Tibial nerve (tissue), 4 donors: Measurements from ENCODE around the gene ADAMTS18. TPM values are rescaled to one million over a fixed set of nuclear protein-coding genes. Genes with fewer than 3 reads are reported as not detected.

Experiments used
- DNase-seq, 2 donors: peaks; one replicate each; pipeline ENCODE4 v3.0.0-alpha.2; 2019; ENCODE audit warnings: low spot score in 2 of 2
- H3K27ac ChIP-seq, 4 donors: fragments of 200-600 bp; sonication (generic) in 3 of 4; one replicate each; pipeline ENCODE4 v1.5.1; 2017 to 2019; ENCODE audit warnings: mild to moderate bottlenecking in 1 of 4
- H3K27me3 ChIP-seq, 2 donors: fragments of 200-600 bp; sonication (generic) in 1 of 2; one replicate each; pipeline versions ENCODE4 v1.5.1 to v1.6.0; 2017 to 2019
- H3K36me3 ChIP-seq, 3 donors: fragments of 200-600 bp; sonication (generic); one replicate each; pipeline ENCODE4 v1.5.1; 2018 to 2019
- H3K4me1 ChIP-seq, 4 donors: fragments of 200-600 bp; sonication (generic) in 3 of 4; one replicate each; pipeline ENCODE4 v1.5.1; 2017 to 2019
- H3K4me3 ChIP-seq, 4 donors: fragments of 200-600 bp; sonication (generic) in 3 of 4; one replicate each; pipeline ENCODE4 v1.5.1; 2017 to 2019; ENCODE audit warnings: mild to moderate bottlenecking in 1 of 4, moderate library complexity in 1 of 4
- H3K9me3 ChIP-seq, 4 donors: fragments of 200-600 bp; sonication (generic) in 3 of 4; one replicate each; pipeline ENCODE4 v1.5.1; 2017 to 2019
- CTCF ChIP-seq, 5 experiments: fragments of 200-600 bp in 3 of 5; fragments of 450-650 bp in 2 of 5; sonication (generic) in 3 of 5; IDR thresholded peaks; one replicate each; pipeline ENCODE4 v1.5.1; 2016 to 2019; ENCODE audit warnings: antibody characterized with exemption in 5 of 5, mild to moderate bottlenecking in 3 of 5, moderate library complexity in 2 of 5
- EP300 ChIP-seq, 2 donors: sonication (generic); formaldehyde crosslinking; IDR thresholded peaks; one replicate each; pipeline ENCODE4 v1.6.1; 2017; ENCODE audit warnings: antibody characterized with exemption in 2 of 2, mild to moderate bottlenecking in 1 of 2
- POLR2A ChIP-seq, 2 donors: fragments of 450-650 bp; IDR thresholded peaks; one replicate each; pipeline ENCODE4 v1.6.1; 2017; ENCODE audit warnings: antibody characterized with exemption in 2 of 2, mild to moderate bottlenecking in 2 of 2, moderate library complexity in 2 of 2
- WGBS, 2 donors: methylation state at CpG; one replicate each; pipeline ENCODE4 v1.1.5; 2018; 5-methylcytosine and 5-hydroxymethylcytosine counted together
- total RNA-seq, 4 donors: library from RNA; depleted of rRNA; stranded (reverse); fragments of >200 nt; gene quantifications; one replicate each; pipeline ENCODE4 v1.1.0, GENCODE V29; 2016

Gene ADAMTS18
- total RNA-seq, 4 donors from 2014 or later = under 0.01 to 0.60 (median 0.21) TPM

- no peak for DNase-seq
- WGBS, 2 donors = 53% methylated on average over 10 of the region's 10 CpGs
- TF ChIP-seq POLR2A (IDR thresholded peaks at IDR 0.05) = no peak
- no peak for TF ChIP-seq EP300 (IDR thresholded peaks at IDR 0.05)
- TF ChIP-seq CTCF (IDR thresholded peaks at IDR 0.05) = no peak
- H3K27ac ChIP-seq = no peak overlapping the region
- H3K9me3 ChIP-seq = no peaks in the 10 kb centered on the region
- H3K4me3 ChIP-seq = no peak overlapping the region
- no peaks in the 10 kb centered on the region for H3K27me3 ChIP-seq
- no peaks in the 10 kb centered on the region for H3K4me1 ChIP-seq
- H3K36me3 ChIP-seq = no peaks in the 10 kb centered on the region
These were observed 8.7 kb upstream of the ADAMTS18 start for GRCh38 chr16:77443357-77444146.

- 84 to 86% methylated on average over 2 of the region's 2 CpGs for WGBS, 2 donors
- Histone ChIP-seq H3K27me3 (no peaks in the 10 kb centered on the region), H3K36me3 (no peaks in the 10 kb centered on the region), H3K9me3 (no peaks in the 10 kb centered on the region), H3K27ac (no peak overlapping the region), H3K4me1 (no peaks in the 10 kb centered on the region), H3K4me3 (no peak overlapping the region)
- TF ChIP-seq POLR2A (IDR thresholded peaks at IDR 0.05) (no peak), EP300 (IDR thresholded peaks at IDR 0.05) (no peak), CTCF (IDR thresholded peaks at IDR 0.05) (no peak)
- DNase-seq = no peak
These were observed 7.2 kb upstream of the ADAMTS18 start for GRCh38 chr16:77442078-77442477.

GRCh38 chr16:77439106-77439505, 4.3 kb upstream of the ADAMTS18 start:
- H3K27ac ChIP-seq = no peak overlapping the region
- peaks cover 0 to 9% (median 0%) of the 10 kb centered on the region in 4 donors for H3K4me1 ChIP-seq
- no peaks in the 10 kb centered on the region for H3K36me3 ChIP-seq
- H3K27me3 ChIP-seq = peaks cover 0 to 16% of the 10 kb centered on the region in 2 donors
- no peak for TF ChIP-seq EP300 (IDR thresholded peaks at IDR 0.05)
- TF ChIP-seq CTCF (IDR thresholded peaks at IDR 0.05) = no peak
- TF ChIP-seq POLR2A (IDR thresholded peaks at IDR 0.05) = no peak
- 20 to 22% methylated on average over 3 of the region's 3 CpGs for WGBS, 2 donors
- no peak overlapping the region for H3K4me3 ChIP-seq
- no peak for DNase-seq
- H3K9me3 ChIP-seq = no peaks in the 10 kb centered on the region

GRCh38 chr16:77437859-77438258, 3.0 kb upstream of the ADAMTS18 start:
- Histone ChIP-seq H3K36me3 (no peaks in the 10 kb centered on the region), H3K27me3 (peaks cover 0 to 27% of the 10 kb centered on the region in 2 donors), H3K9me3 (no peaks in the 10 kb centered on the region), H3K4me3 (no peak overlapping the region), H3K4me1 (peaks cover 0 to 9% (median 0%) of the 10 kb centered on the region in 4 donors), H3K27ac (no peak overlapping the region)
- 67 to 71% methylated on average over 2 of the region's 2 CpGs for WGBS, 2 donors
- TF ChIP-seq EP300 (IDR thresholded peaks at IDR 0.05) (no peak), CTCF (IDR thresholded peaks at IDR 0.05) (no peak), POLR2A (IDR thresholded peaks at IDR 0.05) (no peak)
- DNase-seq = no peak

GRCh38 chr16:77435272-77435820, 512 bp upstream of the ADAMTS18 start:
- TF ChIP-seq POLR2A (IDR thresholded peaks at IDR 0.05) = no peak
- TF ChIP-seq CTCF (IDR thresholded peaks at IDR 0.05) = no peak
- TF ChIP-seq EP300 (IDR thresholded peaks at IDR 0.05) = no peak
- Histone ChIP-seq H3K27ac (no peak overlapping the region), H3K4me3 (no peak overlapping the region), H3K27me3 (peaks cover 0 to 36% of the 10 kb centered on the region in 2 donors), H3K36me3 (no peaks in the 10 kb centered on the region), H3K4me1 (peaks cover 0 to 9% (median 0%) of the 10 kb centered on the region in 4 donors), H3K9me3 (no peaks in the 10 kb centered on the region)
- DNase-seq = no peak
- whole genome bisulfite sequencing, 2 donors = 15 to 16% methylated on average over 20 of the region's 20 CpGs
